Peyer's patch (tissue), 4 donors: Measurements from ENCODE around the gene YIPF5. TPM values are rescaled to one million over a fixed set of nuclear protein-coding genes. Genes with fewer than 3 reads are reported as not detected.

Experiments
- DNase-seq, 3 donors: peaks; one replicate each; pipeline ENCODE4 v3.0.0-alpha.2; 2017 to 2019
- H3K27ac ChIP-seq, 4 donors: fragments of 200-600 bp; sonication (generic); one replicate each; pipeline ENCODE4 v1.5.1; 2016 to 2019
- H3K27me3 ChIP-seq, 2 donors: fragments of 200-600 bp; sonication (generic); one replicate each; pipeline ENCODE4 v1.5.1; 2019
- H3K36me3 ChIP-seq, 3 donors: fragments of 200-600 bp; sonication (generic); one replicate each; pipeline ENCODE4 v1.5.1; 2016 to 2019
- H3K4me1 ChIP-seq, 4 donors: fragments of 200-600 bp; sonication (generic); one replicate each; pipeline ENCODE4 v1.5.1; 2016 to 2019
- H3K4me3 ChIP-seq, 4 donors: fragments of 200-600 bp; sonication (generic); 1 replicate in 3 of 4; 2 replicates in 1 of 4; pipeline ENCODE4 v1.5.1; 2016 to 2019; ENCODE audit warnings: mild to moderate bottlenecking in 1 of 4
- H3K9me3 ChIP-seq, 4 donors: fragments of 200-600 bp; sonication (generic); one replicate each; pipeline ENCODE4 v1.5.1; 2016 to 2019; ENCODE audit warnings: mild to moderate bottlenecking in 1 of 4
- POLR2A ChIP-seq, 2 donors: fragments of 450-650 bp; IDR thresholded peaks; one replicate each; pipeline ENCODE4 v1.5.1; 2017; ENCODE audit warnings: antibody characterized with exemption in 2 of 2, mild to moderate bottlenecking in 2 of 2, moderate library complexity in 2 of 2
- total RNA-seq, 4 donors: library from RNA; depleted of rRNA; stranded (reverse); fragments of >200 nt; gene quantifications; one replicate each; pipeline ENCODE4 v1.1.0, GENCODE V29; 2016
- TF ChIP-seq, protein P1 (sequence below), 6 experiments: fragments of 450-650 bp in 4 of 6; fragments of 200-600 bp in 2 of 6; sonication (generic) in 1 of 6; IDR thresholded peaks; one replicate each; pipeline ENCODE4 v1.5.1; 2017 to 2019; ENCODE audit warnings: antibody characterized with exemption in 6 of 6, mild to moderate bottlenecking in 3 of 6, moderate library complexity in 1 of 6

Gene YIPF5
- total RNA-seq: 10 to 100 TPM; 22.3 to 47.6 (median 34.9) TPM

DNA sequence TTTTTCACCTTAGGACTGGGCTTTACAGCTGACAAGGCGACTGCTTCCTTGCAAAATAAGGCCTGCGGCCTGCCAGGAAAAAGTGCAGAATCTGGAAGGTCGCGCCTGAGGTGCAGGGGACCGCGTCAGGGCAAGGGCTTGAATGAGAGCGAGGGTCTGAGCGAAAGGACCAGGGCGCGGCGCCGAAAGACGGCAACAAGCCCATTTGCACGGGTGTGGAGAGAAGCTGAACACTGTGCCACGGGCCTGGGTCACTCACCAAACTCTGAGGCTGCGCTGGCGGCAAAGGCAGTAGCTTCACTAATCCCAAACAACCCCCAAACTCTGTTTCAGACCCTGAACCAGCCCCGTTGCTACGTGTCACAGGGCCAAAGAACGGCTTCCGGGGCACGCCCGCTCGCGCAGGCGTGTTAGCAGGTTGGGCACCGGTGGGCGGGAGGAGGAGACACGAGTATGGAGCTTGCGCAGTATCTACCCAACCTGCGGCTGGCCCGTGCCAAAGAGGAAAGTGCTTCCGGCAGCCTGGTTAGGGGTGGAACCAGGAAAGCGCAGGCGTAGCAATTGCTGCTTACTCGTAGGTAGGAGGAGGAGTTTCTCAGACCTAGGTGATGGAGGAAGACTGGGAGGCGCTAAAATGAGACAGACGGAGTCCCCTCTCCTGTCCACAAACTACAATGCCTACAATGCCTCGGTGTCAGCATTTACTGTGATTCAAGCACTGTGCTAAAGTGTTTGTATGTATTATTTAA, at the start of gene YIPF5, which contains the start of gene KCTD16:
TSS of gene YIPF5 (minus strand) at position 384 of the 749 bp plus-strand sequence. CDS start 704 bp downstream, outside the sequence.
TSS of gene KCTD16 (plus strand) at position 598 of the 749 bp plus-strand sequence.
- DNase-seq: peak; percentile 95 to 99 (median 95)
- no peaks in the 10 kb centered on the region for H3K9me3 ChIP-seq
- H3K4me1 ChIP-seq: peaks cover 0 to 19% (median 0%) of the 10 kb centered on the region in 4 donors
- peak within 1 kb of the TSS; percentile 78 to 84 (median 81) for H3K27ac ChIP-seq
- peaks cover 0 to 13% (median 0%) of the 10 kb centered on the region in 3 donors for H3K36me3 ChIP-seq
- no peaks in the 10 kb centered on the region for H3K27me3 ChIP-seq
- TF ChIP-seq POLR2A (IDR thresholded peaks at IDR 0.05): peak; percentile 33 to 65
- TF ChIP-seq, protein P1, sequence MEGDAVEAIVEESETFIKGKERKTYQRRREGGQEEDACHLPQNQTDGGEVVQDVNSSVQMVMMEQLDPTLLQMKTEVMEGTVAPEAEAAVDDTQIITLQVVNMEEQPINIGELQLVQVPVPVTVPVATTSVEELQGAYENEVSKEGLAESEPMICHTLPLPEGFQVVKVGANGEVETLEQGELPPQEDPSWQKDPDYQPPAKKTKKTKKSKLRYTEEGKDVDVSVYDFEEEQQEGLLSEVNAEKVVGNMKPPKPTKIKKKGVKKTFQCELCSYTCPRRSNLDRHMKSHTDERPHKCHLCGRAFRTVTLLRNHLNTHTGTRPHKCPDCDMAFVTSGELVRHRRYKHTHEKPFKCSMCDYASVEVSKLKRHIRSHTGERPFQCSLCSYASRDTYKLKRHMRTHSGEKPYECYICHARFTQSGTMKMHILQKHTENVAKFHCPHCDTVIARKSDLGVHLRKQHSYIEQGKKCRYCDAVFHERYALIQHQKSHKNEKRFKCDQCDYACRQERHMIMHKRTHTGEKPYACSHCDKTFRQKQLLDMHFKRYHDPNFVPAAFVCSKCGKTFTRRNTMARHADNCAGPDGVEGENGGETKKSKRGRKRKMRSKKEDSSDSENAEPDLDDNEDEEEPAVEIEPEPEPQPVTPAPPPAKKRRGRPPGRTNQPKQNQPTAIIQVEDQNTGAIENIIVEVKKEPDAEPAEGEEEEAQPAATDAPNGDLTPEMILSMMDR (IDR thresholded peaks at IDR 0.05): no peak
- peak within 1 kb of the TSS; percentile 58 to 92 (median 76) for H3K4me3 ChIP-seq

- TF ChIP-seq, protein P1 (IDR thresholded peaks at IDR 0.05): no peak
- no peak for TF ChIP-seq POLR2A (IDR thresholded peaks at IDR 0.05)
- Histone ChIP-seq H3K4me1 (no peaks in the 10 kb centered on the region), H3K9me3 (no peaks in the 10 kb centered on the region), H3K36me3 (no peaks in the 10 kb centered on the region), H3K4me3 (no peak overlapping the region), H3K27me3 (no peaks in the 10 kb centered on the region), H3K27ac (no peak overlapping the region)
- DNase-seq: no peak
These were observed 49.4 kb upstream of the YIPF5 start for GRCh38 chr5:144219869-144220268.

GRCh38 chr5:144210655-144211054, 40.2 kb upstream of the YIPF5 start:
- Histone ChIP-seq H3K27me3 (no peaks in the 10 kb centered on the region), H3K9me3 (no peaks in the 10 kb centered on the region), H3K36me3 (no peaks in the 10 kb centered on the region), H3K4me1 (no peaks in the 10 kb centered on the region), H3K27ac (no peak overlapping the region), H3K4me3 (no peak overlapping the region)
- TF ChIP-seq, protein P1 (IDR thresholded peaks at IDR 0.05): no peak
- no peak for TF ChIP-seq POLR2A (IDR thresholded peaks at IDR 0.05)
- no peak for DNase-seq

DNA sequence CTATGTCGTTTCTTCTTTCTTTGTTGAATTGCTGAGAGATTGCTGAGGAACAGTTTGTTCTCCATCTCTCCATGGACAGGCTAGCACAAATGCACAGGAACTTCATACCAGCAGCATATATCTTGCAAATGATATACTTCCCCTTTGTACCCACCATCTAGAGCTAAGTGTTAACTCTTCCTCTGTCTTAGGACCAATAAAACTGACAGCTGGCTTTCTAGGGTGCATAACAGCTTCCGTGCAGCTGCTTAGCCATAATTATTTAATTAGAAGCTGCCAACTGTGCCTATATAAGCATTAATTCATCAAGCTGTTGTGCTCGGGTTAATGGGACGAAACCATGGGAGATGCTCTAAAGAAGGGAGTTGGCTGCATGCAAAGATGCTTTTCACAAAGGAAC, 38.9 kb upstream of the YIPF5 start:
- Histone ChIP-seq H3K36me3 (no peaks in the 10 kb centered on the region), H3K27ac (no peak overlapping the region), H3K9me3 (no peaks in the 10 kb centered on the region), H3K4me1 (no peaks in the 10 kb centered on the region), H3K4me3 (no peak overlapping the region), H3K27me3 (no peaks in the 10 kb centered on the region)
- TF ChIP-seq, protein P1 (IDR thresholded peaks at IDR 0.05): no peak
- no peak for TF ChIP-seq POLR2A (IDR thresholded peaks at IDR 0.05)
- no peak for DNase-seq

DNA sequence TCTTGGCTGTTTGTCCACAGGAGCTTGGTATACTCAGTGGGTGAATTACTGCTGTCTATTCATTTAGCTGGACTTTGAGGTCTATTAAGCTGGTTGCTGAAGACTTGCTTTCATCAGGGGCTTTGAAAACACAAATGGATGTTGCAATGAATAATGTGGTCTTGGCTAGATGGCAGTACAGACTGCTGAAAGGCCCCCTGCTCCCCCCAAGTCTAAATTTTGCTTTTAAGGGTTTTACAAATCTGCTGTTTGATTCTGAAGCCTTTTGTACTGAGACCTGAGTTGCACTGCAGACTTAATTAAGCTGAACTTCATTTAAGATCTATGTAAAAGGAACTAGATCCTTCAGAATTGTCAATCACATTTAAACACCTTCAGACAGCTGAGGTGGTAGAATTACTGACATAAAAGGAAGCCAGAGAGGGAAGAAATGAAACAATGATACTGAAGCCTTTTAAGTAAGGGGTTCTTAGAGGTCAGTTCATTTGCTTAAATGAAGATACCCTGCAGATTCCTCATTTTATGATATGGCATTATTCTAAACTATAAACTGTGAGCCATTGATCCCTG, 37.5 kb upstream of the YIPF5 start:
- no peaks in the 10 kb centered on the region for H3K27me3 ChIP-seq
- H3K9me3 ChIP-seq: no peaks in the 10 kb centered on the region
- DNase-seq: no peak

More for the DNA sequence above, 37.5 kb upstream of the YIPF5 start:
- Histone ChIP-seq H3K36me3 (no peaks in the 10 kb centered on the region), H3K4me3 (no peak overlapping the region), H3K27ac (no peak overlapping the region), H3K4me1 (no peaks in the 10 kb centered on the region)
- TF ChIP-seq, protein P1 (IDR thresholded peaks at IDR 0.05): no peak
- TF ChIP-seq POLR2A (IDR thresholded peaks at IDR 0.05): no peak
